Putamen (tissue), 1 donor: ENCODE measurements around the gene CD80.
A peak's percentile ranks its signal among the peaks of the same experiment; 100 is the strongest.

ENCODE experiments used
- DNase-seq: peaks from one replicate; pipeline ENCODE4 v3.0.0-alpha.2; 2016; ENCODE audit warnings: low spot score

CD80 gene

DNA sequence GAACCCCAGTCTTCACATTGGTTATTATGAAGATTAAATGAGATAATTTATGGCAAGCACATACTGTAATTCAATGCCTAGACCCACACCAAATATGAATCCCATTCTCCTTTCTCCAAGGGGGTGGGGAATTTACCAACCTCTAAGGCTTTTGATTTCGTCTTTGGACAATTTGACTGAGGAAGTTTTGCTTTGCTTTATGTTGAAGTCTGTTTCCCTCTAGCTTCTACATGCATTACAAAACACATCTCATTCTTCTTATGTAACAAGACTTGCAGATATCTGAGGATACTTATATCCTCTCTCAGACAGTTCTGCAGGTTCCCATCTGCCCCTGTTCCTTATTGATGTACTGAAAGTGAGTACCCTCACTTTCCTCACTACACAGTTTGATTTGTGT is 12.2 kb downstream of the CD80 start:
- no peak for DNase-seq

DNA sequence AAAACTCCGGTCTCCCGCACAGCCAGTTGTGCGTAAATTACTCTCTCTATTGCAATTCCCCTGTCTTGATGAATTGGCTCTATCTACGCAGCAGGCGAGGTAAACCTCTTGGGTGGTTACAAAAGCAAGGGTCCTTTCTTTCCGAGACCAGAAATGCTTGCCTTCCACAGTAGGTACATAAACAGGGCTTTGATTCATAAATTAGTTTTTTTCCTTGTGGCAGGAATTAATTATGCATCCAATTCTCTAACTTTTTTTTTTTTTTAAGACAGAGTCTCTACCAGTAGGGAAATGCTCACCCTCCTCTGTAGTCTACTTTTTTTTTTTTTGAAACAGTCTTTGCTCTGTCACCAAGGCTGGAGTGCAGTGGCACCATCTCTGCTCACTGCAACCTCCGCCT is 16.3 kb downstream of the CD80 start:
- DNase-seq = no peak

DNA sequence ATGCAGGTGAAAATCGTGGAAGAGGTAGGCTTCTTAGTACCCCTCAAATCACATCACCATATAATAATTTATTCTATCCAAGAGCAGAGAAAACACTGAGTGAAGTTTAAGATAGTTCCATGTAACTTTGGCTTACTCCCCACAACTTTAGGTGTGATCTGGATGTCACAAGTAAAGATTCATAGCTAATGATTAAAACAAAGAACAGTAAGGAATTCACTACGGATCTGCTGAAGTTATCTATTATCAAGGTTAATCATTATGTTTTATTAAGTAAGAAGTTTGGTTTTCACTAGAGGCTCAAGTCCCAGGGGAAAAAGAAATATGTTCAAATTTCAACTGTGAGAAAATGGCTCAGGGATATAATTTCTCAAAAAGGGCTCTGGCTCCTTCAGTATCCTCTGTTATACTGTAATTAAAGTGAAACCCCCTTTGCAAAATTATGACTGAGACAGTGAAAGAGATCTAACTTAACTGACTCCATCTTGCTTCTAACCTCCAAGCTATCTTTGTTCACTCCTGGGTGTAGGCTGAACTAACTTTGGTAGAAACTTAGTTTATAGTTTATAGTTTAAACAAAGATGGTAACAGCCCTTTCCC is 17.1 kb downstream of the CD80 start:
- DNase-seq = no peak

DNA sequence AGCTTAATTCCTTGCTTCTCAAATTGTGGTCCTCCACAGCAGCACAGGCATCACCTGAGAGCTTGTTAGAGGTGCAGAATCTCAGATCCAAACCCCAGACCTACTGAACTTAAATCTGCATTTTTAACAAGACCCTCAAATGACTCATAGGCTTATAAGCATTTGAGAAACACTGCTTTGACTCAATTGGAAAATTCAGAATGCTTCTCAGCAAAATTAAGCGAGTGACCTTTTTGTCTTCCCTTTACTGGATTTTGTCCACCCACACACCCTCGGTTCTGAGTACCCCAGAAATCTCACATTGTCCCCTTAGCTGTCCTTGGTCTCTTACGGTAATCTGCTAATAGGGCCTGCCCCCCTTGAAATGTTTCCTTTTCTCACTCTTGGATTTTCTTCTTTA is 17.9 kb downstream of the CD80 start:
- DNase-seq = no peak

DNA sequence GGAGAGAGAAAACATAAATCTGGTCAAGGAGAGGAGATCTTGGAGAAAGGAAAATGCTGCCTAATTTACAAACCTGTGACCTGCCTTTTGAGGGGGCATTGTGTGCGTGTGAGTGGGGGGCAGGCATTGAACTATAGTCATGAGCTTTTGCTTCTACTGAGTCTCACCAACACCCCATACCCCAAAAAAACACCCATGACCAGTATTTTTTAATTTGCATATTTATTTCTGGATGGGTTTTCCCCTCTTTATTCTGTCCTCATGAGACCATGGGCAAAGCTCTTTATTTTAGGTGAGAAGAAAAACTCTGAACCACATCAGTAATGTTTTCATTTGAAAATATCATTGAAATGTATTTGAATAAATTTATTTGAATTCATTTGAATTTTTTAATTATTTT is 20.6 kb downstream of the CD80 start:
- no peak for DNase-seq

DNA sequence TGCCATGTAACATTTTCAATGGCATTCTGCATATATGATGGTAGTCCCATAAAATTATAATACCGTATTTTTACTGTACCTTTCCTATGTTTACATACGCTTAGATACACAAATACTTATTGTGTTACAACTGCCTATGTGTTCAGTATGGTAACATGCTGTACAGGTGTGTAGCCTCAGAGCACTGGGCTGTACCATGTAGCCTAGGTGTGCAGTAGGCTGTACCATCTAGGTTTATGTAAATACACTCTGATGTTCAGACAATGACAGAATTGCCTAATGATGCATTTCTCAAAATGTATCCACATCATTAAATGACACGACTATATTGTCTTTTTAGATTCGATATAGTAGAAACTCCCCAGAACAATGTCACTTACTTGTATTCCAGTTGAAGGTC is 22.7 kb downstream of the CD80 start:
- no peak for DNase-seq

DNA sequence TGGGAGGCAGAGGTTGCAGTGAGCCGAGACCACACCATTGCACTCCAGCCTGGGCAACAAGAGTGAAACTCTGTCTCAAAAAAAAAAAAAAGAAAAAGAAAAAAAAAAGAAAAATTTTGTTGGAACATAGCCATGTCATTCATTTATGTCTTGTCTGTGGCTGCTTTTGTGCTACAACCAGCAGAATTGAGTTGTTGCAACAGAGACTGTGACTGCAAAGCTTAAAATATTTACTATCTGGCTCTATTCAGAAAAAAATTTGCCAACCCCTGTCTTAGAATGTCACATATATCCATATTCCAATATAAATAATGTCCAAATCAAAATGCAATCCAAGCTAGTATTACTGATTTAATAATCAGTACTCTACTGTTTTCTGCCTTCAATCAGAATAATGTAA is 25.1 kb downstream of the CD80 start:
- DNase-seq = no peak

DNA sequence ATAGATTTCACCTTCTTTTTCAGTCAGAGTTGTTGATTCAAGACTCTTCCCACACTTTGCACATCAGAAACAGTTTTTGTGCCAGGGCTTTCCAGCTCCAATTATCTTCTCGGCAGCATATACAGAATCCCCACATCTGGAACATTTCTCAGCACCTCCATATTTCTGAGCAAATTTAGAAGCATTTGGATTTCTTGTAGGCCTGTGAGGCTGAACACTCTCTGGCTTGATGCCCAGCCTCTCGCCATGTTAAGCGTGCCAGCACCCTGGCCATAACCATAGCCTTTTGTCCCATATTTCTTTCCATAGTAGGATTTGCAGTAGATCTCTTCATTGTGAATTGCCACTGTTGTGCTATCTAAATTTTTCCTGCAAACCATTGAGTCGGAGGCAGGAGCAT is 28.3 kb downstream of the CD80 start:
- DNase-seq = no peak

DNA sequence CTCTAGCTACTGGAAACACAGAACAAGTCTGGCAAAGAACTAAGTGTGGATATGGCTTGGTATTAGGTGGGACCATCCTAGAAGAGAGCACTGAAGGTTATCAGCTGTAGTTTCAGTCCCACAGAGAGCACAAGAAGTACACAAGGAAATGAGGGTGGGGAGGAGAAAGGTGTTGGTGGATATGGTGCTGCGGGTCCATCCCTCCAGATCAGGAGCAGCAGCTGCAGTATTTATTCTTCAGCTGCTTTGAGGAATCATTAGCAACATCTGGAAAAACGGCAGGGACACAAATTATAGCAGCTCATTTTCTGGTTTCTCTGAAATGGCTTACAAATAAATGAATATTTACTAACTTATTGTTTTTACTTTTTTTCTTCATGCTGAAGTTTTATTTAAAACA is 29.0 kb downstream of the CD80 start:
- no peak for DNase-seq

DNA sequence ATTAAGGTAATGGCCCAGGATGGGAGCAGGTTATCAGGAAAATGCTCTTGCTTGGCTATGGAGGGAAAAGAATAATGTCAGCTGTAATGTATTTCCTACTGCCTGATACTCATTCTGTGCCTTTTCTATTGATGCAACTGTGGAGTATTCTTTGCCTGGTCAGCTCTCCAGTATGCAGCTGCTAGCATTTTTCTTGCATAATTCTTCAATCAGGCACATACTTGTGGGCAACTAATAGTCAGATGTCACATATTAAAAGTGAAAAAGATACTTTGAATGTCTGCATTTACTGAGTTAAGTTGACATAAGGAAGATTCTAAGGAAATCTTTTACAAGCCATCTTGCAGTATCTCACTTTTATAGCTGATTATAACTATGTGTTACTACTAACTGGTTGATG is 29.5 kb downstream of the CD80 start:
- DNase-seq = no peak

DNA sequence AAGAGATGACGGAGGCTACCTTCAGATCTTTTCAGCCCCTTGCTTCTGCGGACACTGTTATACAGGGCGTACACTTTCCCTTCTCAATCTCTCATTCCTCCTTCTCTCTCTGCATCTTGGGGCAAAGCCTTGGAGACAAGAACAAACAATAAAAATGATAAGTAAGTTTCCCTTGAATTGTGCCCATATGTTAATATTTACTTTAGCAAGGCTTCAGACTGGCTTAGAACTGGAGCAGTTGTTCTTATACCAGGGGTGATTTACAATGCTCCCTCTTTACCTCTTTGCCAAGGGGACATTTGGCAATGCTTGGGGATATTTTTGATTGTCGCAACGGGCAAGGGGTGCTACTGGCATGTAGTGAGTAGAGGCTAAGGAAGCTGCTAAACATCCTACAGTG is 31.7 kb downstream of the CD80 start:
- no peak for DNase-seq

DNA sequence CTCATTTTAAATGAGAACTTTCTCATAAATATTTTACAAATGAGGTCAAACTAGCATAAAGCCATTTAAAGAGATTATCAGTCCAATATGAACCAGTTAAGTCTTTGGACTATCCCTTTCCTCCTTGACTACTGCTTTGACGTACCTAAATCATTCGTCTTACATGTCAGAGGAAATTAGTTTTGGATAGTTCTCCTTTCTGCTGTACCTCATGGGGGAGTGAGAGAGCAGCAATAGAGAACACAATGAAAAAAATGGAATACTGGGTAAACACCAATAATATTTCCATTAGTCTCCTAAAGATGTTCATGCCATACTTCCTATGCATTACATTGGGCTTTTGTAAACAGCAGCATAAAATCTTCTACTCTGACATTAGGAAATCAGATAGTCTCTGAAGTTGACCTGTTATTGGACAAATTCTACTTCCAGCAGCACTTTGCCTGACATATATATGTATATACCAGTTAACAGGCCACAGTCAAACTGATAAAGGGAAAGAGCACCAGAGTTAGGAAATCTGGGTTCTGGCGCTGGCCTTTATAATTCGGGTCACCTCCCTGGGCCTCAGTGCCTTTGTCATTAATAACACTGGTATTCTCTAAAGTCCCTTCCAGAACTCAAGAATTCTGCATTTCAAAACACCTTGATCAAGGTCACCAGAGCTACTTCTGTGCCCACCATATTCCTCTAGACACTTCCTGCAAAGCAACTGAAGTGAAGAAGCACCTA is 34.3 kb downstream of the CD80 start:
- DNase-seq = no peak

DNA sequence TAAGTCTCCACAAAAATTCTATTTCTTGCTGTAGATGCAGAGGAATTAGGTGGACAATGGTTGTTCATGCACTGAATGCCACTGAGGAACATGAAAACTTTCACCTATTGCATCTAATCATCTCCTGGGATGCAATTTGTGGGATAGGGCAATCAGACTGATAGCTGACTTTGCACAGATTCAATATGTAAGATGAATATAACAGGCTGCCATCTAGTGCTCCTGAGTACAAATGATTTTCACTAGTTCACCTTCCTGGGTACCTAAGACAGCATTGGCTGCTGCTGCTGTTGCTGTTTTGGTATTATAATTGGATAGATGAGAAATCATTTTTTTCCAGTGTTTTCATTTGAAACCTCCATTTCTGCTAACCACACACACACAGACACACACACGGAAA is 41.4 kb downstream of the CD80 start:
- no peak for DNase-seq

DNA sequence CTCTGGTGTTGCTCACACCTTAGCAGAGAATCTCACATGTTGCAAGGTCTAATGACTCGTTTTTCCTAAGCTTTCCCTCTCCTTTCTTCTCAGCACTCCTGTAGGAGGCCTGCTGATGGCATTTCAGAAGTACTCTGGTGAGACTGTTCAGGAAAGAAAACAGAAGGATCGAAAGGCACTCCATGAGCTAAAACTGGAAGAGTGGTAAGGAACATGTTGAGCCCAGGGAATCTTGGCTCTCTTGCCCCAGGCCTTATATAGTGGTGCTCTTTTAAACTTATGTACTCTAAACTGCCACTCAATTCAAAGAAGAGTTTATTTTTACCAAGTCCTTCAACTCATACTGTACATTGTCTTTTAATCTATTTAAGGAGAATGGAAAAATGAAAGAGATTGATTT is 42.3 kb downstream of the CD80 start:
- DNase-seq = no peak

DNA sequence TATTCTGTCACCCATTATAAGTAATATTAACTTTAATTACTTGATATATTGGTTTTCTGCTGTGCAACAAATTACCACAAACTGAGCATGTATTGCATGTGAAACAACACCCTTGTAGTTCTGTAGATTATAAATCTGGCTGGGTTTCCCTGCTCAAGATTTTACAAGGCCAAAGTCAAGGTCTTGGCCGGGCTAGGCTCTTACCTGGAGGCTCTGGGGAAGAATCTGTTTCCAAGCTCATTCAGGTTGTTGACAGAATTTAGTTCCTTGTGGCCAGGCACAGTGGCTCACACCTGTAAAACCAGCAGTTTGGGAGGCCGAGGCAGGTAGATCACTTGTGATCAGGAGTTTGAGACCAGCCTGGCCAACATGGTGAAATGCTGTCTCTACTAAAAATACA is 44.8 kb downstream of the CD80 start:
- no peak for DNase-seq

DNA sequence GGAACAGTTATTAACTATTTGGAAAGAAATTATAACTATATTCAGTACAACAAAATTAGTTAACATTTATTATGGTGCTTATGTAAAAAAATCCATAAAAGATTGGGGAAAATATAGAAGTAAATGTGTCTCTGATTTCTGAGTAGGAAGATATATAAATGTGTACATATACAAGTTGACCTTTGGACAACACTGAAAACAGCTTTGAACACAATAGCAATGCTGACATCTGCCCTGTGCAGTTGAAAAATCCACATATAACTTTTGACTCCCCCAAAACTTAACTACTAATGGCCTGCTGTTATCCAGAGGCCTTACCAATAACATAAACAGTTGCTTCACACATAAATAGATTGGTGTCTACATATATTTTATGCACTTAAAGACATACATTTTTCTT is 48.7 kb downstream of the CD80 start:
- DNase-seq = no peak

DNA sequence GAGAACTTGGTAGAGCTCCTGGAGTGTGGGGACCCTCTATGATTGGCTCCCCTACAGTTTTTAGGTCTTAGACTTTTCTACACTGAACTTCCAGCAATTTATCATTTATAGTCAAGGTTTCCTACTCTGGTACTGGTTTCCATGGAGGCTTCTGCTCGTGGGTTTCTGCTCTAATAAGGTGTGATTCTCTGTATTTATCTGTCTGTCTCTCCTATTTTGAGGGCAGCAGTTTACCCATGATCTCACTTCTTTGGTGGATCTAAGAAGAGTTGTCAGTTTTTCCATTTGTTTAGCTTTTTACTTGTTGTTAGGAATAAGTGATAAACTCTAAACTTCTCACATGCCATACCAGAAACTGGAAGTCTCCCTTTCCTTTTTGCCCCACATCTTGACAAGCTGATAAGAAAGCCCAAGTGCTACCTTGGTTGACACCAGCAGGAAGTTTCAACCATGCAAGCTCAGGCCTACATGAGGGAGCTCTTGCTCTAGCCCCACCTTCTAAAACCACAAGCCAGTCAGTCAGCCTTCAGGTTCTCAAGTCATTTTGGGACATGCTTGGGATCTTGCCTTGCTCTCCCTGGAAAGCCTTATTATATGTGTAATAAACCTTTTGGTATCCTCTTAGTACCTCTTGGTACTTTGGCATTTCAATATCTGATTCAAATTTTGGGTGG is 51.1 kb downstream of the CD80 start:
- no peak for DNase-seq

DNA sequence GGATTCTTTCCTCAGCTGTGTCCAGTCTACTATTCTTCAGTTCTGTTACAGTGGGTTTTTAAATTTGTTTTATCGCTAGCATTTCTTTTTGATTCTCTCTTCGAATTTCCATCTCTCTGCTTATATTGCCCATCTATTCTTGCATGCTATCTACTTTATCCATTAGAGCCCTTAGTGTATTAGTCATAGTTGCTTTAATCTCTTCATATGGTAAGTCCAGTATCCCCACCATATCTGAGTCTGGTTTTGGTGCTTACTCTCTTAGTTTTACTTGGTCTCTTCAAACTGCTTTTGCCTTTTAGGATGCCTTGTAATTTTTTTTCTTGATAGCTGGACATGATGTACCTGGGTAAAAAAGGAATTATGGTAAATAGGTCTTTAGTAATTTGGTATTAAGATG is 52.0 kb downstream of the CD80 start:
- DNase-seq = no peak

DNA sequence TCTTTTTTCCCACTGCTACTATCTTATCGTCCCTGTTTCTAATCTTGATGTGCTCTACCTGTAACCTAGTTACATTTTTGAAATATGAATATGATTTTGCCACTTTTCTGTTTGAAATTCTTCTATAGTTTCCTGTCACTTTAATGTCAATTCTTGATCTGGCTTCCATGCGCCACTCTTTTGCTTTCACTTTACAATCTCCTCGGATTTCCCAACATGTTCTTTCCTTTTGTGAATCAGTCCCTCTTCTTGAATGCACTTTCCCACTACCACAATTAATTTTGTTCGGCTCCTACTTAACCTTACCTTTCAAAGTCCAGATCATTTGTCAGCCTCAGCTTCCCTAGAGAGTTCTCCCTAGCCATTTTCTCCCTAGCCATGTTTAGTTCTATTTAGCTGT is 52.8 kb downstream of the CD80 start:
- DNase-seq = no peak

DNA sequence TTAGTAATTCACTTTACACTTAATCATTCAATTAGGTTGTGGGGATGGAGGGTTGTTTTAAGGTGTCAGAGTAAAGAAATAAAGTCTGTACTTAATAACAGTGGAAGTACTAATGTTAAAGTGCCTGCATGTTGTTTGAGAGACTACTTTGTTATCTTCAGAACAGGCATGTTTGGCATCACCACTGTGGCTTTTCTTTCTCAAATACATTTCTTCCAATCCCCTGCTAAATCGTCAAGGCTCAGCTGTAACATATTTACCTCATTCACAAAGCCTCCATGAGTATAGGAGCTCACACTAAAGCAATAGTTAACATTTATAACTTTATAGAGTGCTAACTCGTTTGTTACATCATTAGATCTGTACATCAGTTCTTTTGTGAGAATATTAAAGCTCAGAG is 58.5 kb downstream of the CD80 start:
- DNase-seq = no peak

DNA sequence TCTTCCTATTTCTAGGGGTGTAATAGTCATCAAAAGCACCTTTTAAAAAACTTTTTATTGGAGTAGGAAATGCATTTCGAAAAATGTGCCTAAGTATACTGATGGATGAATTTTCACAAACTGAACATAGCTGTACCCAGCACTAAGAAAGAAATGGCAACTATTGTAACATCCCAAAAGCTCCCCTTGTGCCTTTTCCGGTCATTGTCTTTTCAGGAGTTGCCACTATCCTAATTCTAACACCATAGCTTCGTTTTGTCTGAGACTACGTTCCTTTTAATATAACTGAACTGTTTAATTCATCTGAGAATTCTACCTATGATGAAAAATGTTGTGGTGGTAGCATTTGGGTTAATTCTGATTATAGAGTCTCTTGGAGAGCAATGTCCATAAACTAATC is 59.1 kb downstream of the CD80 start:
- no peak for DNase-seq

DNA sequence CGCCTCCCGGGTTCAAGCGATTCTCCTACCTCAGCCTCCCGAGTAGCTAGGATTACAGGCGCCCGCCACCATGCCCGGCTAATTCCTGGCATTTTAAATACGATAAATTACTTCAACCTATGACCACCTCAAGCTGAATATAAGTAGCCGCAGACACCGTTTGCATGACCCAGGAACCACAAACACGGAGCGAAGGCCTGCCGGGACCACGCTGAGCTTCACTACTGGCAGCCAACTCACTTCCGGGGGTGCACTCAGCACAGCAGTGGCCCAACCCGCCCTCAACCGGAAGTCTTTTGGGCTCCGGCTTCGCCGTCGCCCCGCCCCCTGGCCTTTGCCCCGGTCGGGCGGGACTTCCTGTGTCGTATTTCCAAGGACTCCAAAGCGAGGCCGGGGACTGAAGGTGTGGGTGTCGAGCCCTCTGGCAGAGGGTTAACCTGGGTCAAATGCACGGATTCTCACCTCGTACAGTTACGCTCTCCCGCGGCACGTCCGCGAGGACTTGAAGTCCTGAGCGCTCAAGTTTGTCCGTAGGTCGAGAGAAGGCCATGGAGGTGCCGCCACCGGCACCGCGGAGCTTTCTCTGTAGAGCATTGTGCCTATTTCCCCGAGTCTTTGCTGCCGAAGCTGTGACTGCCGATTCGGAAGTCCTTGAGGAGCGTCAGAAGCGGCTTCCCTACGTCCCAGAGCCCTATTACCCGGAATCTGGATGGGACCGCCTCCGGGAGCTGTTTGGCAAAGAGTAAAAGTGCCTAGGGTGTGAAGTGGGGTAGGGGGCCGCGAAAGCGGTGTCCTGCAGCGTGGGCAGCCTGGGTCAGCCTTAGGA is 61.0 kb downstream of the CD80 start, which contains the start of gene TIMMDC1:
TSS of gene TIMMDC1 (plus strand) at position 362 of the 826 bp plus-strand sequence. CDS start at position 549, 187 bp downstream.
- peak; percentile 99 for DNase-seq

DNA sequence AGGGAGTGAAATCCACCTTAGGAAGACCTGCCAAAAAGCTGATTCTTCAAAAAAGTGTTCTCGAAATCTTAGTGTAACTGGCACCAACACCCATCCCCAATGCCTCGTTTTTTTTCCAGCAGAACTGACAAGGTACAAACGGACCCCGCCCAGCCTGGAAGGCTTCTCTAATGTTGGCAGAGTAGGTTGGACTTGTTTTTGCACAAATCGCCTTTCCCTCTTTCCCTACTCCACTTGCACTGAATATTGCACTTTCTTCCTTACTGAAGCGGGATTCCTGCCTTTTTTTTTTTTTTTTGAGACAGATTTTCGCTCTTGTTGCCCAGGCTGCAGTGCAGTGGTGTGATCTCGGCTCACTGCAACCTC is 61.6 kb downstream of the CD80 start:
- peak; percentile 24 for DNase-seq
